HepG2 (cell line): ENCODE measurements around the gene NDUFAF5. TPM values are rescaled to one million over a fixed set of nuclear protein-coding genes. Genes with fewer than 3 reads are reported as not detected.
"Not testable (repeated sequence)": the region's sequence is repeated elsewhere in the genome, so short reads cannot be mapped to it uniquely, and the experiment has no call there.

ENCODE experiments used
- ATAC-seq: fragments of 200-7000 bp; cut with Tn5 transposase; 3 replicates; pipeline ENCODE4 v1.9.1; 2020; ENCODE audit warnings: mild to moderate bottlenecking, moderate library complexity
- BruUV-seq: library from RNA; stranded (reverse); fragments of 400-500 nt; replicated peaks from 2 replicates; lab custom pipeline; 2021; lab: Mats Ljungman, UMichigan
- CTCF ChIA-PET: fragments of 300-600 bp; formaldehyde crosslinking; extraction: SDS; loops from one replicate; lab custom pipeline; 2021; ENCODE audit warnings: low total read pairs, inconsistent platforms, low intra/inter-chr PET ratio; lab: Yijun Ruan, JAX
- POLR2A ChIA-PET: fragments of 350-600 bp; sonication (Branson Sonifier 250); formaldehyde crosslinking; loops from one replicate; lab custom pipeline; 2020; ENCODE audit warnings: antibody characterized with exemption, inconsistent platforms; lab: Yijun Ruan, JAX
- DNase-seq: peaks from one replicate; pipeline ENCODE4 v3.0.0-alpha.2; 2015; ENCODE audit warnings: low spot score
- FAIRE-seq: peaks from 3 replicates; lab custom pipeline; 2011; peaks lifted over from hg19 to GRCh38; lab: Jason Lieb, UNC
- H2AFZ ChIP-seq: one replicate; pipeline ENCODE4 v1.6.1; 2011; ENCODE audit warnings: low read length, inconsistent platforms
- H3K27ac ChIP-seq: fragments of 300-600 bp; 3 replicates; pipeline ENCODE4 v1.8.0; 2011; ENCODE audit warnings: mixed run types, mild to moderate bottlenecking, mixed read lengths, low read length, inconsistent platforms; ENCODE audit not compliant: insufficient read depth; ENCODE audit errors: extremely low read length
- H3K27me3 ChIP-seq, 2 experiments: fragments of 200-600 bp in 1 of 2; 2 replicates in 1 of 2; 3 replicates in 1 of 2; pipeline versions ENCODE4 v1.6.0 to v1.8.0; 2011; ENCODE audit warnings: low read length in 2 of 2, mild to moderate bottlenecking in 2 of 2, moderate library complexity in 2 of 2, inconsistent platforms in 1 of 2; ENCODE audit not compliant: insufficient read depth in 2 of 2, control insufficient read depth in 1 of 2
- H3K36me3 ChIP-seq, 2 experiments: fragments of 200-600 bp in 1 of 2; replicated peaks in 1 of 2; 2 replicates in 1 of 2; 3 replicates in 1 of 2; pipeline versions ENCODE4 v1.5.1 to v1.8.0; 2011; ENCODE audit warnings: low read length in 2 of 2, inconsistent platforms in 1 of 2; ENCODE audit not compliant: insufficient read depth in 2 of 2, control insufficient read depth in 1 of 2
- H3K4me1 ChIP-seq: 2 replicates; pipeline ENCODE4 v1.5.1; 2012; ENCODE audit warnings: low read length, inconsistent platforms; ENCODE audit not compliant: insufficient read depth
- H3K4me2 ChIP-seq: 2 replicates; pipeline ENCODE4 v1.6.0; 2011; ENCODE audit warnings: low read depth, low read length, inconsistent platforms
- H3K4me3 ChIP-seq, 3 experiments: fragments of 200-600 bp in 1 of 3; sonication (generic), shearing (Covaris generic) in 1 of 3; replicated peaks in 1 of 3; 2 replicates each; pipeline ENCODE4 v1.5.1; 2011 to 2016; ENCODE audit warnings: low read length in 3 of 3, inconsistent platforms in 2 of 3, low read depth in 2 of 3, mild to moderate bottlenecking in 2 of 3, control low read depth in 1 of 3, mixed read lengths in 1 of 3; ENCODE audit not compliant: insufficient read depth in 1 of 3
- H3K79me2 ChIP-seq: one replicate; pipeline ENCODE4 v1.6.1; 2011; ENCODE audit warnings: low read length, inconsistent platforms; ENCODE audit not compliant: insufficient read depth
- H3K9ac ChIP-seq: 2 replicates; pipeline ENCODE4 v1.6.0; 2011; ENCODE audit warnings: mild to moderate bottlenecking, low read depth, low read length, inconsistent platforms; ENCODE audit not compliant: insufficient read depth
- H3K9me3 ChIP-seq: 2 replicates; pipeline ENCODE4 v1.5.1; 2012; ENCODE audit warnings: mild to moderate bottlenecking, low read length
- H4K20me1 ChIP-seq: 2 replicates; pipeline ENCODE4 v1.6.0; 2011; ENCODE audit warnings: inconsistent platforms, mild to moderate bottlenecking, low read length, moderate library complexity; ENCODE audit not compliant: insufficient read depth
- ARNT ChIP-seq: fragments of 450-650 bp; IDR thresholded peaks from 2 replicates; pipeline ENCODE4 v1.6.1; 2017
- CREBL2 ChIP-seq: sonication (generic); formaldehyde crosslinking; IDR thresholded peaks from 2 replicates; pipeline ENCODE4 v1.8.1; 2023; ENCODE audit warnings: missing genetic modification reagents, mild to moderate bottlenecking, borderline replicate concordance
- SNRNP70 ChIP-seq: fragments of 200-400 bp; formaldehyde crosslinking; IDR thresholded peaks from 2 replicates; pipeline ENCODE4 v1.6.1; 2017; ENCODE audit warnings: mild to moderate bottlenecking, low read depth, low read length, moderate library complexity
- ZNF121 ChIP-seq: sonication (generic); formaldehyde crosslinking; IDR thresholded peaks from 2 replicates; pipeline ENCODE4 v1.5.0; 2020; ENCODE audit warnings: mild to moderate bottlenecking, missing genetic modification reagents
- ZNF33B ChIP-seq: sonication (generic); formaldehyde crosslinking; IDR thresholded peaks from 2 replicates; pipeline ENCODE4 v1.5.1; 2020; ENCODE audit warnings: mild to moderate bottlenecking, missing genetic modification reagents
- ZNF674 ChIP-seq: sonication (generic); formaldehyde crosslinking; IDR thresholded peaks from 2 replicates; pipeline ENCODE4 v1.5.0; 2020; ENCODE audit warnings: low read depth, mild to moderate bottlenecking, missing genetic modification reagents
- ZNF770 ChIP-seq: sonication (generic); formaldehyde crosslinking; IDR thresholded peaks from 2 replicates; pipeline ENCODE4 v1.5.0; 2020; ENCODE audit warnings: mild to moderate bottlenecking, missing genetic modification reagents
- WGBS: methylation state at CpG from one replicate; pipeline ENCODE4 v1.1.6; 2017; ENCODE audit warnings: low lambda C conversion rate; 5-methylcytosine and 5-hydroxymethylcytosine counted together
- in situ Hi-C: cut with HindIII; loops from 2 replicates; pipeline ENCODE4 v1.10.0; 2017; ENCODE audit warnings: low pct_unique_long_range_greater_than_20kb; ENCODE audit not compliant: extremely low pct_ligation_motif_present
- intact Hi-C: fragments of 100-400 bp; cut with micrococcal nuclease; formaldehyde crosslinking; loops from one replicate; pipeline ENCODE4 v1.10.0; 2022; ENCODE audit not compliant: unreplicated experiment
- polyA plus RNA-seq, 8 experiments: library from polyadenylated mRNA; depleted of rRNA in 3 of 8; stranded (reverse) in 7 of 8; unstranded in 1 of 8; fragments of >200 nt; fragmentation: Illumina TruSeq in 4 of 8; extraction: Trizol in 4 of 8; gene quantifications; 2 replicates each; pipeline versions ENCODE4 v1.2.1 to v1.2.3, GENCODE V29; 2011 to 2016; ENCODE audit warnings: low read depth in 4 of 8, missing spikeins in 1 of 8, mixed read lengths in 1 of 8; ENCODE audit not compliant: insufficient read depth in 1 of 8
- total RNA-seq, 5 experiments: library from RNA; depleted of rRNA; stranded (reverse); fragments of >200 nt; fragmentation: Illumina TruSeq; extraction: Trizol; gene quantifications; 2 replicates each; pipeline ENCODE4 v1.2.3, GENCODE V29; 2016; ENCODE audit warnings: low read depth in 1 of 5

NDUFAF5 gene
- total and polyA plus RNA-seq, 2 of the 13 experiments (the other 11 are each of a cell fraction or from before 2014, with no cell fraction given): 23.1 to 66.7 TPM

DNA sequence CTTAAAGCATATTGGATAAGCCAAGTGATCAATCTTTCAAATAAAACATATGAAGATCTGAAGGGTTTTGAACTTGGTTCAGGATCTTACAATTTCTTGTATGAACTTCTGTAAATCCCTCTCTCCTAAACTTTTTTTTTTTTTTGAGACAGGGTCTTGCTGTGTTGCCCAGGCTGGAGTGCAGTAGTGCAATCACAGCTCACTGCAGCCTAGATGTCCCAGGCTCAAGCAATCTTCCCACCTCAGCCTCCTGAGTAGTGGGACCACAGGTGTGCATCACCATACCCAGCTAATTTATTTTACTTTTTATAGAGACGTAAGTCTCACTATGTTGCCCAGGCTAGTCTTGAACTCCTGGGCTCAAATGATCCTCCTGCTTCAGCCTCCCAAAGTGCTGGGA lies 46.6 kb upstream of the NDUFAF5 start:
- peak; percentile 90 for TF ChIP-seq ZNF121
- 0 out of 2 replicates have a peak, but pooled peaks have one; percentile 15 for TF ChIP-seq ZNF770 (CRISPR knock-in tag)
- FAIRE-seq, H3K4me1 ChIP-seq, H4K20me1 ChIP-seq, H2AFZ ChIP-seq, POLR2A ChIA-PET, H3K4me3 ChIP-seq, in situ Hi-C loops, H3K9me3 ChIP-seq, ATAC-seq, H3K79me2 ChIP-seq, intact Hi-C loops, BruUV-seq, H3K9ac ChIP-seq, CTCF ChIA-PET, H3K27me3 ChIP-seq, H3K27ac ChIP-seq, DNase-seq, H3K4me2 ChIP-seq: not testable (repeated sequence)
- 100% methylated on average over 1 of the region's 1 CpG for WGBS
- H3K36me3 ChIP-seq: peaks cover 20 to 47% of the 10 kb centered on the region in 2 experiments

- Histone ChIP-seq H3K27ac (no peak overlapping the region), H3K4me3 (no peak overlapping the region), H4K20me1 (no peaks in the 10 kb centered on the region), H3K9me3 (peaks cover 7% of the 10 kb centered on the region; the same call in 1 of the 2 replicates), H3K4me1 (0 out of 2 replicates have a peak, but pooled peaks cover 6% of the 10 kb centered on the region), H3K79me2 (no peaks in the 10 kb centered on the region), H3K36me3 (peaks cover 12 to 48% of the 10 kb centered on the region in 2 experiments), H3K9ac (no peak overlapping the region), H3K27me3 (no peaks in the 10 kb centered on the region), H3K4me2 (no peak overlapping the region), H2AFZ (no peak overlapping the region)
- no peak for ATAC-seq
- ChIA-PET CTCF (no interaction called here), POLR2A (interaction anchor here (1.0 kb wide), 1 partner anchor 45 kb away, joined by 4 read pairs; the partner anchor contains the start of genes ESF1 and NDUFAF5)
- no peak for DNase-seq
- intact Hi-C loops (no loop called here), in situ Hi-C loops (no loop called here)
- no TSS peak for BruUV-seq
- FAIRE-seq: no peak
- 97% methylated on average over 3 of the region's 3 CpGs for WGBS
- TF ChIP-seq ZNF33B (CRISPR knock-in tag) (no peak), ARNT (no peak), ZNF674 (CRISPR knock-in tag) (no peak), SNRNP70 (no peak), CREBL2 (CRISPR knock-in tag) (no peak)
Observed at GRCh38 chr20:13739731-13740649, 44.8 kb upstream of the NDUFAF5 start.
